Liver (tissue), 9 donors: ENCODE measurements around the gene ADAR. TPM values are rescaled to one million over a fixed set of nuclear protein-coding genes. Genes with fewer than 3 reads are reported as not detected.

Experiments
- DNase-seq: peaks from one replicate; pipeline ENCODE4 v3.0.0-alpha.2; 2017; ENCODE audit warnings: low spot score
- H3K27ac ChIP-seq, 2 donors: one replicate each; pipeline ENCODE4 v1.7.0; 2013; ENCODE audit warnings: inconsistent platforms in 2 of 2, low read length in 2 of 2, control low read depth in 1 of 2, low read depth in 1 of 2, mild to moderate bottlenecking in 1 of 2
- H3K27me3 ChIP-seq, 4 donors: one replicate each; pipeline versions ENCODE4 v1.6.1 to v1.7.0; 2013; ENCODE audit warnings: low read length in 3 of 4, inconsistent platforms in 1 of 4, mild to moderate bottlenecking in 1 of 4, moderate library complexity in 1 of 4; ENCODE audit not compliant: control insufficient read depth in 4 of 4, insufficient read depth in 4 of 4
- H3K36me3 ChIP-seq, 4 donors: one replicate each; pipeline versions ENCODE4 v1.6.1 to v1.7.0; 2013; ENCODE audit warnings: low read length in 3 of 4, mild to moderate bottlenecking in 3 of 4, low read depth in 1 of 4, moderate library complexity in 1 of 4; ENCODE audit not compliant: control insufficient read depth in 4 of 4, insufficient read depth in 3 of 4
- H3K4me1 ChIP-seq, 4 donors: one replicate each; pipeline versions ENCODE4 v1.6.1 to v1.7.0; 2013; ENCODE audit warnings: low read length in 3 of 4, mild to moderate bottlenecking in 3 of 4, moderate library complexity in 1 of 4; ENCODE audit not compliant: control insufficient read depth in 4 of 4, insufficient read depth in 4 of 4
- H3K4me3 ChIP-seq, 3 donors: one replicate each; pipeline versions ENCODE4 v1.6.1 to v1.7.0; 2013; ENCODE audit warnings: low read length in 3 of 3, control low read depth in 1 of 3, low read depth in 1 of 3, mild to moderate bottlenecking in 1 of 3
- H3K9ac ChIP-seq, 2 donors: one replicate each; pipeline ENCODE4 v1.7.0; 2013; ENCODE audit warnings: low read length in 2 of 2, mild to moderate bottlenecking in 2 of 2, moderate library complexity in 2 of 2, control low read depth in 1 of 2, low read depth in 1 of 2
- H3K9me3 ChIP-seq, 4 donors: one replicate each; pipeline versions ENCODE4 v1.6.1 to v1.7.0; 2013; ENCODE audit warnings: low read length in 3 of 4; ENCODE audit not compliant: control insufficient read depth in 4 of 4
- ATF3 ChIP-seq: IDR thresholded peaks from 2 replicates; pipeline ENCODE4 v1.6.1; 2016; ENCODE audit warnings: antibody characterized with exemption
- EGR1 ChIP-seq, 2 donors: IDR thresholded peaks; 2 replicates each; pipeline ENCODE4 v1.6.1; 2016 to 2018; ENCODE audit warnings: antibody characterized with exemption in 2 of 2, low read depth in 2 of 2
- FOXA1 ChIP-seq: IDR thresholded peaks from 2 replicates; pipeline ENCODE4 v1.6.1; 2016; ENCODE audit warnings: antibody characterized with exemption
- FOXA2 ChIP-seq: IDR thresholded peaks from 2 replicates; pipeline ENCODE4 v1.6.1; 2016; ENCODE audit warnings: antibody characterized with exemption
- GABPA ChIP-seq, 2 donors: IDR thresholded peaks in 1 of 2; conservative IDR thresholded peaks in 1 of 2; 2 replicates each; pipeline ENCODE4 v1.6.1; 2016; ENCODE audit warnings: antibody characterized with exemption in 2 of 2, mild to moderate bottlenecking in 1 of 2, moderate library complexity in 1 of 2
- HNF4G ChIP-seq: IDR thresholded peaks from 2 replicates; pipeline ENCODE4 v1.6.1; 2016; ENCODE audit warnings: antibody characterized with exemption
- JUND ChIP-seq, 2 donors: IDR thresholded peaks; 2 replicates each; pipeline ENCODE4 v1.6.1; 2016; ENCODE audit warnings: antibody characterized with exemption in 2 of 2
- NR2F2 ChIP-seq: IDR thresholded peaks from 2 replicates; pipeline ENCODE4 v1.6.1; 2016; ENCODE audit warnings: antibody characterized with exemption
- RAD21 ChIP-seq, 2 donors: IDR thresholded peaks; 2 replicates each; pipeline ENCODE4 v1.6.1; 2016; ENCODE audit warnings: antibody characterized with exemption in 2 of 2, mild to moderate bottlenecking in 2 of 2
- REST ChIP-seq: IDR thresholded peaks from 2 replicates; pipeline ENCODE4 v1.6.1; 2016; ENCODE audit warnings: antibody characterized with exemption, mild to moderate bottlenecking
- SP1 ChIP-seq: IDR thresholded peaks from 2 replicates; pipeline ENCODE4 v1.6.1; 2018; ENCODE audit warnings: antibody characterized with exemption, mild to moderate bottlenecking
- TAF1 ChIP-seq: conservative IDR thresholded peaks from 2 replicates; pipeline ENCODE4 v1.6.1; 2016; ENCODE audit warnings: antibody characterized with exemption, mild to moderate bottlenecking
- YY1 ChIP-seq: IDR thresholded peaks from 2 replicates; pipeline ENCODE4 v1.6.1; 2016; ENCODE audit warnings: antibody characterized with exemption, mild to moderate bottlenecking
- ZBTB33 ChIP-seq: IDR thresholded peaks from 2 replicates; pipeline ENCODE4 v1.6.1; 2016; ENCODE audit warnings: antibody characterized with exemption
- WGBS: extraction: QIAGEN DNeasy Blood & Tissue Kit; methylation state at CpG from one replicate; pipeline ENCODE4 v1.1.7; 2013; 5-methylcytosine and 5-hydroxymethylcytosine counted together
- polyA plus RNA-seq, 2 donors: library from polyadenylated mRNA; stranded (reverse) in 1 of 2; unstranded in 1 of 2; fragments of 200-250 nt in 1 of 2; fragments of >200 nt in 1 of 2; fragmentation: Nextera tagmentation in 1 of 2; extraction: Ambion mirVana in 1 of 2; gene quantifications; one replicate each; pipeline versions ENCODE4 v1.2.1 to v1.2.3, GENCODE V29; 2013 to 2015
- total RNA-seq, 2 donors: library from RNA; depleted of rRNA; stranded (reverse); fragments of >200 nt; gene quantifications; one replicate each; pipeline ENCODE4 v1.2.3, GENCODE V29; 2014
- TF ChIP-seq, protein P1 (sequence below): fragments of 150-350 bp; IDR thresholded peaks from 2 replicates; pipeline ENCODE4 v1.5.1; 2017; ENCODE audit warnings: improper control_type of control experiment, low read depth, low read length; ENCODE audit not compliant: missing input control
- donor health status: healthy.
- donor health status: healthy.
- donor health status: healthy.
- donor health status: healthy.
- donor health status: healthy.

Gene ADAR
- total and polyA plus RNA-seq, 4 donors: 39.3 to 76.1 (median 51.1) TPM

DNA sequence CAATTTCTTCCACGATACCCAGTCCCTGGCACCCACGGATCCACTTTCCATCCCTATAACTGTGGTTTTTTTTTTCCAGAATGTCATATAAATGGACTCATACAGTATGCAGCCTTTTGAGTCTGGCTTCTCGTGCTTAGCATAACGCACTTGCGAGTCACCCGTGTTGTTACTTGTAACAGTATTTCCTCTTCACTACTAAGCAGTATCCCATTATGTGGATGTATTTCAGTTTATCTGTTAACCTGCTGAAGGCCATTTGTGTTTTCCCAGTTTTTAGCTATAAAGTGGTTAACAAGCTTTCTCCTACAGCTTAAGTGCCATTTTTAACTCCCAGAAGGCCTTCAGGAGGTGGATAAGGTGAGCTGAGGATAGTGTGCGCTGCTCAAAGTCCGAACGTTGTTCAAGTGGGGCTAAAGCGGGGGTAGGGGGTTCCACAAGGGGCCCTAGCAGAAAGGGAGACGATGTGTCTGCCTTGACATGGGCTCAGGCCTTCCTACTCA, 829 bp downstream of the ADAR start (continued):
- TF ChIP-seq SP1: no peak
- TF ChIP-seq, protein P1, sequence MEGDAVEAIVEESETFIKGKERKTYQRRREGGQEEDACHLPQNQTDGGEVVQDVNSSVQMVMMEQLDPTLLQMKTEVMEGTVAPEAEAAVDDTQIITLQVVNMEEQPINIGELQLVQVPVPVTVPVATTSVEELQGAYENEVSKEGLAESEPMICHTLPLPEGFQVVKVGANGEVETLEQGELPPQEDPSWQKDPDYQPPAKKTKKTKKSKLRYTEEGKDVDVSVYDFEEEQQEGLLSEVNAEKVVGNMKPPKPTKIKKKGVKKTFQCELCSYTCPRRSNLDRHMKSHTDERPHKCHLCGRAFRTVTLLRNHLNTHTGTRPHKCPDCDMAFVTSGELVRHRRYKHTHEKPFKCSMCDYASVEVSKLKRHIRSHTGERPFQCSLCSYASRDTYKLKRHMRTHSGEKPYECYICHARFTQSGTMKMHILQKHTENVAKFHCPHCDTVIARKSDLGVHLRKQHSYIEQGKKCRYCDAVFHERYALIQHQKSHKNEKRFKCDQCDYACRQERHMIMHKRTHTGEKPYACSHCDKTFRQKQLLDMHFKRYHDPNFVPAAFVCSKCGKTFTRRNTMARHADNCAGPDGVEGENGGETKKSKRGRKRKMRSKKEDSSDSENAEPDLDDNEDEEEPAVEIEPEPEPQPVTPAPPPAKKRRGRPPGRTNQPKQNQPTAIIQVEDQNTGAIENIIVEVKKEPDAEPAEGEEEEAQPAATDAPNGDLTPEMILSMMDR: no peak

GRCh38 chr1:154605534-154605933, 2.5 kb downstream of the ADAR start:
- H3K9ac ChIP-seq: no peak overlapping the region
- no peak overlapping the region for H3K4me3 ChIP-seq
- peaks cover 1 to 40% (median 20%) of the 10 kb centered on the region in 4 donors for H3K4me1 ChIP-seq
- no peaks in the 10 kb centered on the region for H3K27me3 ChIP-seq
- no peak for DNase-seq
- TF ChIP-seq HNF4G: no peak
- TF ChIP-seq, protein P1: no peak
- TF ChIP-seq FOXA1: no peak
- TF ChIP-seq GABPA (IDR thresholded peaks at IDR 0.05 in 1 of 2, conservative IDR thresholded peaks at IDR 0.05 in 1 of 2): no peak
- TF ChIP-seq RAD21 (IDR thresholded peaks at IDR 0.05): no peak
- TF ChIP-seq EGR1 (IDR thresholded peaks at IDR 0.05; ENCODE audit: low read depth in 2 of 2): no peak
- TF ChIP-seq FOXA2: no peak
- TF ChIP-seq ATF3: no peak
- TF ChIP-seq JUND (IDR thresholded peaks at IDR 0.05): no peak
- no peak for TF ChIP-seq YY1
- TF ChIP-seq NR2F2: no peak
- H3K9me3 ChIP-seq: no peaks in the 10 kb centered on the region
- H3K36me3 ChIP-seq: peaks cover 7 to 21% (median 15%) of the 10 kb centered on the region in 4 donors
- 80% methylated on average over 2 of the region's 2 CpGs for WGBS
- no peak overlapping the region for H3K27ac ChIP-seq

- H3K27ac ChIP-seq: no peak overlapping the region
- no peak for TF ChIP-seq FOXA2
- TF ChIP-seq FOXA1: no peak
- TF ChIP-seq YY1: no peak
- no peak for TF ChIP-seq TAF1
- TF ChIP-seq GABPA (IDR thresholded peaks at IDR 0.05 in 1 of 2, conservative IDR thresholded peaks at IDR 0.05 in 1 of 2): no peak
- TF ChIP-seq SP1: no peak
- no peak for TF ChIP-seq NR2F2
- TF ChIP-seq, protein P1: no peak
- TF ChIP-seq HNF4G: no peak
- no peak for TF ChIP-seq REST
- TF ChIP-seq ZBTB33: no peak
- no peak for TF ChIP-seq ATF3
- TF ChIP-seq RAD21 (IDR thresholded peaks at IDR 0.05): no peak
- no peak for TF ChIP-seq EGR1 (IDR thresholded peaks at IDR 0.05; ENCODE audit: low read depth in 2 of 2)
Observed at GRCh38 chr1:154603317-154603716, 4.7 kb downstream of the ADAR start.

More at GRCh38 chr1:154603317-154603716, 4.7 kb downstream of the ADAR start:
- Histone ChIP-seq H3K9ac (no peak overlapping the region), H3K36me3 (peaks cover 7 to 36% (median 26%) of the 10 kb centered on the region in 4 donors), H3K9me3 (no peaks in the 10 kb centered on the region), H3K4me1 (peaks cover 1 to 37% (median 19%) of the 10 kb centered on the region in 4 donors), H3K4me3 (no peak overlapping the region), H3K27me3 (no peaks in the 10 kb centered on the region)
- 73% methylated on average over 2 of the region's 2 CpGs for WGBS
- DNase-seq: no peak
